ENCODE results near the gene TPPP2. TPM values are rescaled to one million over a fixed set of nuclear protein-coding genes. Genes with fewer than 3 reads are reported as not detected.

The TPPP2 gene
- total RNA-seq, 2 experiments from 2014 or later = not detected

GRCh38 chr14:21068521-21069387, 38.7 kb downstream of the TPPP2 start:
- H3K36me3 Mint-ChIP-seq (ENCODE audit: low read depth) = no peaks in the 10 kb centered on the region
- CTCF ChIA-PET = interaction anchor here (0.6 to 5.3 kb wide), 21 partner anchors 9 to 97 kb away, joined by 3 to 121 read pairs (median 5); partner anchors contain the start of genes TMEM253 and TPPP2
- H3K4me3 Mint-ChIP-seq = peak overlapping the region; percentile 62
- no peaks in the 10 kb centered on the region for H3K9me3 Mint-ChIP-seq
- POLR2A ChIA-PET = interaction anchor here (0.6 to 1.6 kb wide), 2 partner anchors 27 to 29 kb away, joined by 3 to 6 read pairs; no protein-coding TSS in a partner anchor
- ATAC-seq (peak; percentile 63), DNase-seq (peak; percentile 74)
- H3K4me1 Mint-ChIP-seq (ENCODE audit: low read depth) = peaks cover 31% of the 10 kb centered on the region
- peak; percentile 49 for TF ChIP-seq CTCF (IDR thresholded peaks at IDR 0.05)
- H3K27me3 Mint-ChIP-seq = peaks cover 64% of the 10 kb centered on the region
- intact Hi-C loops (cut with micrococcal nuclease) = loop anchor here (2.0 kb wide), 1 partner anchor 38 kb away; no protein-coding TSS in a partner anchor
- H3K27ac Mint-ChIP-seq = no peak overlapping the region

- CTCF ChIA-PET = interaction anchor here (0.7 to 6.4 kb wide), 17 partner anchors 7 to 55 kb away, joined by 3 to 121 read pairs (median 6); partner anchors contain the start of genes TMEM253 and ZNF219
- DNase-seq (no peak), ATAC-seq (no peak)
- no peaks in the 10 kb centered on the region for H3K36me3 Mint-ChIP-seq (ENCODE audit: low read depth)
- peaks cover 31% of the 10 kb centered on the region for H3K4me1 Mint-ChIP-seq (ENCODE audit: low read depth)
- no peaks in the 10 kb centered on the region for H3K9me3 Mint-ChIP-seq
- H3K4me3 Mint-ChIP-seq = peak overlapping the region; percentile 62
- no peak overlapping the region for H3K27ac Mint-ChIP-seq
- H3K27me3 Mint-ChIP-seq = peaks cover 64% of the 10 kb centered on the region
- intact Hi-C loops (cut with micrococcal nuclease) = loop anchor here (2.0 kb wide), 1 partner anchor 37 kb away; no protein-coding TSS in a partner anchor
- POLR2A ChIA-PET = interaction anchor here (1.3 to 1.6 kb wide), 2 partner anchors 26 to 137 kb away, joined by 3 to 6 read pairs; no protein-coding TSS in a partner anchor
- no peak for TF ChIP-seq CTCF (IDR thresholded peaks at IDR 0.05)
Observed at GRCh38 chr14:21069388-21070082, 39.5 kb downstream of the TPPP2 start.

- no peaks in the 10 kb centered on the region for H3K9me3 Mint-ChIP-seq
Observed at GRCh38 chr14:21070083-21070609, 40.1 kb downstream of the TPPP2 start, which contains the start of gene ARHGEF40. ARHGEF40 (plus strand) TSS chr14:21070304; CDS start chr14:21070397, 93 bp downstream.

More at GRCh38 chr14:21070083-21070609, 40.1 kb downstream of the TPPP2 start, which contains the start of gene ARHGEF40:
- Mint-ChIP-seq H3K27ac (no peak within 1 kb of the TSS), H3K4me3 (peak within 1 kb of the TSS; percentile 69), H3K36me3 (ENCODE audit: low read depth) (no peaks in the 10 kb centered on the region), H3K4me1 (ENCODE audit: low read depth) (peaks cover 31% of the 10 kb centered on the region), H3K27me3 (peaks cover 62% of the 10 kb centered on the region)
- DNase-seq (peak; percentile 35), ATAC-seq (peak; percentile 5)
- no peak for TF ChIP-seq CTCF (IDR thresholded peaks at IDR 0.05)
- POLR2A ChIA-PET = interaction anchor here (1.0 to 2.5 kb wide), 5 partner anchors 17 to 137 kb away, joined by 3 to 16 read pairs (median 6); no protein-coding TSS in a partner anchor
- intact Hi-C loops (cut with micrococcal nuclease) = no loop called here
- CTCF ChIA-PET = interaction anchor here (0.7 to 6.4 kb wide), 12 partner anchors 8 to 99 kb away, joined by 3 to 70 read pairs (median 5); partner anchors contain the start of gene ZNF219

Data from activated CD8-positive, alpha-beta T cell treated with anti-CD3 and anti-CD28 coated beads for 36 hours (primary cell).